ENCODE results near the gene AAR2.

AAR2 gene

DNA sequence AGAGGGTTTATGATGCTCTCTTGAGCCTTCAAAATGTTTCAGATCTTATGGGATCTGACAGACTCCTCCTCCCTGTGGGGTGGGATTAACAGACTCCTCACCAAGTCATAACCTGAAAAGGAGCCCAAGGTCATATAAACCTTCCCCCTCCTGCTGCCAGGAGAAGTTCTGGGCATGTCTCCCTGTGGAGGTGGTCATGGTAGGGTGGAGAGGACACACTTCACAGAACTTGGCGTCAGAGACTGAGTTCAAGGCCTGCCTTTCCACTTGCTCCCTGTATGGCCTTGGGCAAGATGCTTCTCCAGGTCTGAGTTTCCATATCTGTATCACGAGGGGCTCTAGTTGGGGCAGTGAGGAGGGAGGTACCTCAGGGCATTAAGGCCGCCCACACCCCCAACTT lies 32.4 kb upstream of the AAR2 start:
- Histone ChIP-seq H4K91ac (ENCODE audit: low read depth, low read length) (no peak overlapping the region), H3K36me3 (ENCODE audit: control insufficient read depth in 1 of 2, insufficient read depth in 2 of 2, low read length in 2 of 2) (no peaks in the 10 kb centered on the region), H3K27me3 (ENCODE audit: insufficient read depth, low read length) (no peaks in the 10 kb centered on the region), H3K9ac (ENCODE audit: low read length) (no peak overlapping the region), H3K79me1 (ENCODE audit: low read length) (no peaks in the 10 kb centered on the region), H3K4me1 (ENCODE audit: control insufficient read depth in 1 of 2, insufficient read depth in 2 of 2, low read length in 2 of 2) (no peaks in the 10 kb centered on the region), H3K9me3 (ENCODE audit: insufficient read depth, low read depth, low read length) (no peaks in the 10 kb centered on the region), H3K4me3 (ENCODE audit: low read depth, low read length) (no peak overlapping the region), H3K23ac (ENCODE audit: low read length) (no peak overlapping the region), H3K4me2 (ENCODE audit: low read length) (no peak overlapping the region), H3K27ac (ENCODE audit: low read depth, low read length) (no peak overlapping the region), H2BK5ac (ENCODE audit: low read depth, low read length, poor library complexity) (no peak overlapping the region), H3K4ac (ENCODE audit: low read depth, low read length) (no peak overlapping the region), H3K18ac (ENCODE audit: low read length) (no peak overlapping the region), H2AK5ac (ENCODE audit: low read length) (no peak overlapping the region), H3K79me2 (ENCODE audit: control insufficient read depth, insufficient read depth, low read length, poor library complexity) (no peaks in the 10 kb centered on the region), H2BK12ac (ENCODE audit: low read length) (no peak overlapping the region), H3K14ac (ENCODE audit: low read length) (no peak overlapping the region), H2BK120ac (ENCODE audit: insufficient read depth, low read length, poor library complexity) (no peak overlapping the region), H4K8ac (ENCODE audit: low read depth, low read length) (no peak overlapping the region), H4K12ac (ENCODE audit: low read depth, low read length) (no peak overlapping the region), H2AFZ (ENCODE audit: insufficient read depth, low read length, poor library complexity) (no peak overlapping the region)
- no CpG with 5 or more reads among the region's 3 CpGs for WGBS (ENCODE audit: extremely low coverage, insufficient coverage, insufficient read length)
- no peak for DNase-seq

DNA sequence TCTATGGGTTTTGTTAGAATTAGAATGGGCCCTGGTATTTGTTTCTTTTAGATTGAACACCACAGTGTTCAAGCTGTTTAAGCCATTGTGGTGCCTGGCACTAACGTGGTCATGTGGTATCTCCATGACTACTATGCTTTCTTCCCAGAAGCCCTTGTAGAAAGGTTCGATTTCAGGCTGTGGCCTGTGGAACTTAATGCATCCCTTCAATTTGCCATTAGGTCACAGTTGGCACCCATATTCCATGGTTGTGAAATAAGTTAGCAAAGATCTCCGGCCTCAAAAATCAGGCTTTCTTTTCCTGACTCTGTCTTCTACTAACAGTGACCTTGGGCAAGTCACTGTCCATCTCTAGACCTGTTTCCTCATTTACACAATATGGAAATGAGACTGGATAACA lies 31.3 kb upstream of the AAR2 start:
- no peak overlapping the region for H3K9ac ChIP-seq (ENCODE audit: low read length)
- no peak overlapping the region for H3K4me3 ChIP-seq (ENCODE audit: low read depth, low read length)
- no peak overlapping the region for H3K18ac ChIP-seq (ENCODE audit: low read length)
- H3K4ac ChIP-seq (ENCODE audit: low read depth, low read length), result no peak overlapping the region
- H3K36me3 ChIP-seq (ENCODE audit: control insufficient read depth in 1 of 2, insufficient read depth in 2 of 2, low read length in 2 of 2), result no peaks in the 10 kb centered on the region
- H2AFZ ChIP-seq (ENCODE audit: insufficient read depth, low read length, poor library complexity), result no peak overlapping the region
- no peaks in the 10 kb centered on the region for H3K79me1 ChIP-seq (ENCODE audit: low read length)
- DNase-seq, result no peak
- no peaks in the 10 kb centered on the region for H3K27me3 ChIP-seq (ENCODE audit: insufficient read depth, low read length)
- no peak overlapping the region for H4K8ac ChIP-seq (ENCODE audit: low read depth, low read length)
- no peak overlapping the region for H3K23ac ChIP-seq (ENCODE audit: low read length)
- H3K4me1 ChIP-seq (ENCODE audit: control insufficient read depth in 1 of 2, insufficient read depth in 2 of 2, low read length in 2 of 2), result no peaks in the 10 kb centered on the region
- no peak overlapping the region for H3K4me2 ChIP-seq (ENCODE audit: low read length)
- H2BK12ac ChIP-seq (ENCODE audit: low read length), result no peak overlapping the region
- H3K9me3 ChIP-seq (ENCODE audit: insufficient read depth, low read depth, low read length), result peaks cover 2% of the 10 kb centered on the region
- no peak overlapping the region for H2BK5ac ChIP-seq (ENCODE audit: low read depth, low read length, poor library complexity)
- H3K27ac ChIP-seq (ENCODE audit: low read depth, low read length), result no peak overlapping the region
- no peak overlapping the region for H3K14ac ChIP-seq (ENCODE audit: low read length)
- WGBS (ENCODE audit: extremely low coverage, insufficient coverage, insufficient read length), result no CpG with 5 or more reads among the region's 3 CpGs
- no peaks in the 10 kb centered on the region for H3K79me2 ChIP-seq (ENCODE audit: control insufficient read depth, insufficient read depth, low read length, poor library complexity)
- no peak overlapping the region for H2AK5ac ChIP-seq (ENCODE audit: low read length)
- no peak overlapping the region for H2BK120ac ChIP-seq (ENCODE audit: insufficient read depth, low read length, poor library complexity)
- H4K12ac ChIP-seq (ENCODE audit: low read depth, low read length), result no peak overlapping the region
- no peak overlapping the region for H4K91ac ChIP-seq (ENCODE audit: low read depth, low read length)

- H2BK5ac ChIP-seq (ENCODE audit: low read depth, low read length, poor library complexity), result no peak overlapping the region
- no peak overlapping the region for H3K4me2 ChIP-seq (ENCODE audit: low read length)
- no peak overlapping the region for H2BK12ac ChIP-seq (ENCODE audit: low read length)
- H3K4me1 ChIP-seq (ENCODE audit: control insufficient read depth in 1 of 2, insufficient read depth in 2 of 2, low read length in 2 of 2), result no peaks in the 10 kb centered on the region
- H3K4ac ChIP-seq (ENCODE audit: low read depth, low read length), result no peak overlapping the region
- H3K18ac ChIP-seq (ENCODE audit: low read length), result no peak overlapping the region
- H3K14ac ChIP-seq (ENCODE audit: low read length), result no peak overlapping the region
- H2AFZ ChIP-seq (ENCODE audit: insufficient read depth, low read length, poor library complexity), result no peak overlapping the region
- H3K36me3 ChIP-seq (ENCODE audit: control insufficient read depth in 1 of 2, insufficient read depth in 2 of 2, low read length in 2 of 2), result no peaks in the 10 kb centered on the region
- H3K9ac ChIP-seq (ENCODE audit: low read length), result no peak overlapping the region
- H4K12ac ChIP-seq (ENCODE audit: low read depth, low read length), result no peak overlapping the region
- no peak for DNase-seq
- H3K9me3 ChIP-seq (ENCODE audit: insufficient read depth, low read depth, low read length), result peaks cover 2% of the 10 kb centered on the region
- no CpG with 5 or more reads among the region's 9 CpGs for WGBS (ENCODE audit: extremely low coverage, insufficient coverage, insufficient read length)
- no peak overlapping the region for H3K4me3 ChIP-seq (ENCODE audit: low read depth, low read length)
- H3K27ac ChIP-seq (ENCODE audit: low read depth, low read length), result no peak overlapping the region
- no peaks in the 10 kb centered on the region for H3K79me1 ChIP-seq (ENCODE audit: low read length)
- no peaks in the 10 kb centered on the region for H3K79me2 ChIP-seq (ENCODE audit: control insufficient read depth, insufficient read depth, low read length, poor library complexity)
- no peak overlapping the region for H4K91ac ChIP-seq (ENCODE audit: low read depth, low read length)
- H4K8ac ChIP-seq (ENCODE audit: low read depth, low read length), result no peak overlapping the region
- no peak overlapping the region for H2BK120ac ChIP-seq (ENCODE audit: insufficient read depth, low read length, poor library complexity)
- no peaks in the 10 kb centered on the region for H3K27me3 ChIP-seq (ENCODE audit: insufficient read depth, low read length)
- H3K23ac ChIP-seq (ENCODE audit: low read length), result no peak overlapping the region
- H2AK5ac ChIP-seq (ENCODE audit: low read length), result no peak overlapping the region
These were observed 30.2 kb upstream of the AAR2 start for GRCh38 chr20:36206068-36206467.

GRCh38 chr20:36206641-36207040 lies 29.6 kb upstream of the AAR2 start:
- Histone ChIP-seq H3K4ac (ENCODE audit: low read depth, low read length) (no peak overlapping the region), H2BK5ac (ENCODE audit: low read depth, low read length, poor library complexity) (no peak overlapping the region)
- WGBS (ENCODE audit: extremely low coverage, insufficient coverage, insufficient read length), result no CpG with 5 or more reads among the region's 9 CpGs

More at GRCh38 chr20:36206641-36207040, 29.6 kb upstream of the AAR2 start:
- no peak overlapping the region for H3K14ac ChIP-seq (ENCODE audit: low read length)
- no peaks in the 10 kb centered on the region for H3K4me1 ChIP-seq (ENCODE audit: control insufficient read depth in 1 of 2, insufficient read depth in 2 of 2, low read length in 2 of 2)
- H4K91ac ChIP-seq (ENCODE audit: low read depth, low read length), result no peak overlapping the region
- no peaks in the 10 kb centered on the region for H3K27me3 ChIP-seq (ENCODE audit: insufficient read depth, low read length)
- no peak overlapping the region for H3K4me3 ChIP-seq (ENCODE audit: low read depth, low read length)
- no peaks in the 10 kb centered on the region for H3K79me2 ChIP-seq (ENCODE audit: control insufficient read depth, insufficient read depth, low read length, poor library complexity)
- H2AK5ac ChIP-seq (ENCODE audit: low read length), result no peak overlapping the region
- H3K18ac ChIP-seq (ENCODE audit: low read length), result no peak overlapping the region
- H2BK120ac ChIP-seq (ENCODE audit: insufficient read depth, low read length, poor library complexity), result no peak overlapping the region
- H4K8ac ChIP-seq (ENCODE audit: low read depth, low read length), result no peak overlapping the region
- H3K9ac ChIP-seq (ENCODE audit: low read length), result no peak overlapping the region
- no peaks in the 10 kb centered on the region for H3K36me3 ChIP-seq (ENCODE audit: control insufficient read depth in 1 of 2, insufficient read depth in 2 of 2, low read length in 2 of 2)
- no peak overlapping the region for H2BK12ac ChIP-seq (ENCODE audit: low read length)
- H3K23ac ChIP-seq (ENCODE audit: low read length), result no peak overlapping the region
- no peaks in the 10 kb centered on the region for H3K79me1 ChIP-seq (ENCODE audit: low read length)
- H4K12ac ChIP-seq (ENCODE audit: low read depth, low read length), result no peak overlapping the region
- H3K9me3 ChIP-seq (ENCODE audit: insufficient read depth, low read depth, low read length), result peaks cover 2% of the 10 kb centered on the region
- H2AFZ ChIP-seq (ENCODE audit: insufficient read depth, low read length, poor library complexity), result no peak overlapping the region
- no peak overlapping the region for H3K27ac ChIP-seq (ENCODE audit: low read depth, low read length)
- no peak overlapping the region for H3K4me2 ChIP-seq (ENCODE audit: low read length)
- DNase-seq, result no peak
